ENCODE data around the gene SINHCAF.
"Not testable (repeated sequence)": the region's sequence is repeated elsewhere in the genome, so short reads cannot be mapped to it uniquely, and the experiment has no call there.

Gene SINHCAF

DNA sequence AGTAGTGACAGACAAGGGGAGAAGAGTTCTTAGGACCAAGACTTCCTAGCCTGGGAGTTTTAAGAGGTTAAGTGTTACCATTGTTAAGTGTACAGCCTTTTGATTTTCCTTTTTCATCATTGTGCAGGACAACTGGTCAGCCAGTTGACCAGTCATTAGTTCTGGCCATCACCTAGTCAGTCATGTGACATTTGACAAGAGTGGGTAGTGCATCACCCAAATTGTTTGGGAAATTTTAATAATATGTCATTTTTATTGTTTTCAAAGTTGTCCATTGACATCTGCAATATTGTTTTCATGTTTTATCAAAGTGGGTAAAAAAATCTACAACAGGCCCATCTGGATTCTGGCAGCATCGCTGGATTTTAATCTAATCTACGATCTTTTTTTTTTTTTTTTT, 15.5 kb downstream of the SINHCAF start:
- in situ Hi-C loops (cut with MboI; ENCODE audit: low sequenced_read_pairs), result no loop called here

DNA sequence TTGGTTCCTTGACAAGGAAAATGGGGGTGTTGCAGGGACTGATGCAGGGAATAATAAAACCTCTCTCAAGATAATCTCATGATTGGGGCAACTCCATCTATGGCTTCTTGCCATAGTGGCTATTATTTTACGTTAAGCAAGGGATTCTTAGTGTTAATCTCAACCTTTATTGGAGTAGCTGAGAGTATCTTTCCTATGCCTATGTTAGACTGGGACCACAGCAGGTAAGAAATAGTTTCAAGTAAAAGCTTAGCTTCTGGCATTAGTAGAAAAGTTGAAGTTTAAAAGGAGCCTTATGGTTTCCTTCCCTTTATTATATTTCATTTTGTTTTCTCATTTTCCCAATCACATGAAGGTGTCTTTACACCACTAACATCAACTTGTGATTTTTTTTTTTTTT, 16.7 kb downstream of the SINHCAF start:
- in situ Hi-C loops (cut with MboI; ENCODE audit: low sequenced_read_pairs), result no loop called here

DNA sequence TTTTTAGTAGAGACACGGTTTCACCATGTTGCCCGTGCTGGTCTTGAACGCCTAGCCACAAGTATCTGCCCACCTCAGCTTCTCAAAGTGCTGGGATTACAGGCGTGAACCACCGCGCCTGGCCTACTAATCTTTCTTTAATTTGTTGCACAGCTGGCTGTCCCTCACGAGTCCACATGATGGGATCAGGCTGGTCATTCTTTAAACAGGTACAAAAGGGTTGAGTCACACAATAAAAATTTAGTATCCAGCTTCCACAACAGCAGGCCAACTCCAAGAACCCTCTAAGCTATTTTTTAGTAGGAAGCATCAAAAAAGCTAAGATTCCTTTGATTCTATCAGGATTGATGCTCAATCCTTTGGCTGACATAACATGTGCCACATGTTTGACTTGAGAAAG, 17.8 kb downstream of the SINHCAF start:
- in situ Hi-C loops (cut with MboI; ENCODE audit: low sequenced_read_pairs), result no loop called here

DNA sequence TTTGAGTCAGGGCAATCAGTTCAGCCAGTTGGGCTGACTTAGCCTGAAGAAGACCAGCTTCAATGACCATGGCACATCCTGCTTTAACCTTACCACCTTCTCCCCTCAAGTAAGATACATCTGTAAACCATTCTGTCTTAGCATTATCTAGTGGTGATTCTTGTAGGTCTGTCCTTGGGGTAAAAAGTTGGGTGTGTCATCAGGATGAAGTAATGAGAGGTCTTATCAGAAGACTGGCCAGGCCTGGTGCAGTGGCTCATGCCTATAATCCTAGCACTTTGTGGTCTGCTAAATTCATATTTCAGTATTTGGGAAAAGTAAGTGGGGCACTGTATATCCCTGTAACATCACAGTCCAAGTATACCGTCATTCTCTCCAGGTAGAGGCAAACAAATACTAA, 19.1 kb downstream of the SINHCAF start:
- in situ Hi-C loops (cut with MboI; ENCODE audit: low sequenced_read_pairs), result no loop called here

DNA sequence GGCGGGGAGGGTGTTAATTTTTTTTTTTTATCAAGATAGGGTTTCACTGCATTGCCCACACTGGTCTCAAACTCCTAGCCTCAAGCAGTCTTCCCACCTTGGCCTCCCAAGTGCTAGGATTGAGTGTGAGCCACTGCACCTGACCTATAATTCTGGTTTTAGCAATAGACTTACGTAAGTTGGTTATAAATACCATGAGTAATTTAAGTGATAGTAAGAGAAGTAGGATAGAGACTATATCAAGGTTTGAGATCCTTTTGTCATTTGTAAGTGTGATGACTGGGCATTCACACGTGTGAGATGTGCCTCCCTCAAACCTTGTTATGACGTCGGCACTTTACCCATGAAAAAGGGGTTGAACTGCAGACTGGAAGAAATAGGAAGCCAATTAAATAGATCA, 22.5 kb downstream of the SINHCAF start:
- in situ Hi-C loops (cut with MboI; ENCODE audit: low sequenced_read_pairs), result no loop called here

DNA sequence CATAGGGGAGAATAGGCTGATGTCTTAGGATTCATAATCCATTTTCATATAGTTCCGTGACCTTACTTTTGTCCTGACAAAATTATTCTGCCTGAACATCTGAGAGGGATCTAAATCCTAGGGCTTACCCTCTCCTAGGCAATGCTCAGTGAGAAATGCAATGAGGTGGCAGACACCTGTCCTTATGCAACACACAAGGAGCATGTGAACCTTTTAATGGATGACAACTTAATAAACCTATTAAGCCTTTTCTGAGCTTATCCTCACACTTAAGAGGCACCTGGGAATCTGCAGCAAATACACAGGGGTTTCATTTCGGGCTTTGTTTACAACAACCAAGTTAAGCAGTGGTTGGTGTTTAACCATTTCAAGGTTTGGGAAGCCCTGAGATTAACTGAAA, 24.6 kb downstream of the SINHCAF start:
- in situ Hi-C loops (cut with MboI; ENCODE audit: low sequenced_read_pairs), result no loop called here

DNA sequence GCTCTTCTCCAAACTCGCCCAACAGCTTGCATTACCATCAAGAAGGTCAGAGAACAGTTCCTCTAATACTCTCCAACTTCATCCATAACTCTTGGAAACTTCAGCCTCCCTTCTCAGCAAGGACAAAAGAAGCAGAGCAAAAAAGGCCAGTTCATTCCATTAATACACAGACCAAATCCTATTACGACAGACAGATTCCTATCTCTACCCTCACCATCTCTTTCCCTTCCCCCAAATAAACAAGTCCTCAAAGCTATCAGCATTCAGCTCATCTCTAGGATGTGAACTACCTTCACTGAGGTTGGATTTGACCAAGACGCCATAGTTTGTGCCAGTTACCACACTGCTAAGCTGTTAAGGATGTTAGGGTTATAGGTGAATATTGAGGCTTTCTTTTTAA, 25.2 kb downstream of the SINHCAF start:
- in situ Hi-C loops (cut with MboI; ENCODE audit: low sequenced_read_pairs), result no loop called here

DNA sequence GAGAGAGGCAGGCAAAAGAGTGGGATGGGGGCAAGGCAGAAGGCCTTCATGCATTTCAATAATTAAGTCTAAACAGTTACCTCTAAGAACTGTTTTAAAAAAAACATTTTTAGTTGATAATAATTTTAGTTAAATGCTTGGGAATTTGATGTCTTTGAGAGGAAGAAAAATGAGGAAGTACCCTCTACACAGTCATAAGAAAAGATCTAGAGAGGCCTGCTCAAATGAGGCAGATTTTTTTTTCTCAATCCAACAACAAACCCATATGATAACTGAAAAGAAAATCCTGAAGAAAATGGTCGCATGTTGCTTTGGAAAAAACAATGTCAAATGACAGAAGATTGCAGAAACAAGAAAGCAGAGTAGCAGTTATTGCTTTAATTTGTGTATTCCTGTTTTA, 25.6 kb downstream of the SINHCAF start:
- in situ Hi-C loops (cut with MboI; ENCODE audit: low sequenced_read_pairs), result no loop called here

DNA sequence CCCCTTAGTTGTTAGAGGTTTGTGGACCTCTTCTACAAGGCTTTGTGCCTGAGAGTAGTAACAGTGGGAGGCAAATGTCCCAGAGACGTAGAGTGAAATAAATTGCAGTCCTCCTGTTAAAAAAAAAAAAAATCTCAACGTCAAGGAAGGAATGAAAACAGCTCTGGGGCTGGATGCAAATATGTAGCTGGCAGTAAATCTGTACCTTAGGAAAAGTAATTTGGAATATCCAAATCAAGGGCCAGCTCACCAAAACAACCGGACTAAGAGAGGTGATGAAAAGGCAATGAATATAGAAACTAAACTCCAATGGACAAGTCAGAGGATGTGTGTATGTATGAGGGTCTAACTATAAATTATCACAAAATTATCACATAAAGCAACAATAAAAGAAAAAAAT, 27.0 kb downstream of the SINHCAF start:
- in situ Hi-C loops (cut with MboI; ENCODE audit: low sequenced_read_pairs), result loop anchor here (25.0 kb wide), 1 partner anchor 338 kb away; no protein-coding TSS in a partner anchor

DNA sequence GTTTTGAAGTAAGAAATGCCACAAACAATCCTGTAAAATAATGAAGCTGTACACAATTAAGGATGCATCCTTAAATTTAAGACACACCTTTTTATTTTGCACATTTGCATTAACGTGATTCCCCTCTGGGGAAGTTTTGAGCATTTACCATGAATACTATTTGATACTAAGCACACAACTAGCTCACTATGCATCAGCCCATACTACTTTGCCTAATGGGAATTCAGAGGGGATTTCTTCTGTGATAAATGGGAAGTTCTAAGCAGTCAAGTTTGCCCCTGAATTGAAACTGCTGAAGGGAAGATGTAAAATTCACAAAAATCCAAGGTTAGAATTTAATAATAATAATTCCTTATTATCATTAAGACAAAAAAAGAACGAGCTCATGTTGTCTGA, 27.4 kb downstream of the SINHCAF start:
- in situ Hi-C loops (cut with MboI; ENCODE audit: low sequenced_read_pairs), result loop anchor here (25.0 kb wide), 1 partner anchor 339 kb away; no protein-coding TSS in a partner anchor

DNA sequence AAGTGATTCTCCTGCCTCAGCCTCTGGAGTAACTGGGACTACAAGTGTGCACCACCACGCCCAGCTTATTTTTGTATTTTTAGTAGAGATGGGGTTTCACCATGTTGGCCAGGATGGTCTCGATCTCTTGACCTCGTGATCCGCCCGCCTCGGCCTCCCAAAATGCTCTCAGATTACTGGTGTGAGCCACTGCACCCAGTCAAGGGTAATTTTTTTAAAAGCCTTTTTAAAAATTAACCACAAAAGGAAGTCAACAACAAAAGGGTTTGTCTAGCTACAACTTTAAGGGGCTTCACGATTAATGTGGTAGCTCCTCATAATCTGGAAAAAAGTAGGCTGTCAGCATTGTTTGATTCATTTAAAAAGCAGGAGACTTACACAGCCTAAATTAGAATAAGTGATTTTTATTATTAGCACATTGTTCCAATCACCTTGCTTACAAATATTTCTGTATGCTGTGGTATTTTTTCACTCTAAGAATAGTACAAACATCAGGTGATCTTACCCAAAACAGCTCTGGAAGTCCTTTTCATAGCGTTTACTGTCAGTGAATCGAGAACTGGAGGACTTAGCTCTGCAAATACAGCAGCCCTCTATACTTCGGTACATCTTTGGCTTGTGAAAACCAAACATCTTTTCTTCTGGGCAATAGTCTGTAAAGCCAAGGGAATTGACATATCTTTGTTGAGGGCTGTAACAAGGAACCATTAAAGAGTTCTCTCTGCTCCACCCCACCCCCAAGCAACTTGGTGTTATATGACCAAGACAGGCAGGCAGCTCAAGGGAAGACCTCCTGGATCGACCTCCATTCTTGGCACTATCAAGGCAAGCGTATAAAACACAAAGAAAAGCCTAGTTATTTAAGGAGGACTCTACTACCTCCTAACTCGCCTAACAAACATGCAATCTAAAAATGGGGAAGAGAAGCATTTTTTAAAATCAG, 28.1 kb downstream of the SINHCAF start:
- in situ Hi-C loops (cut with MboI; ENCODE audit: low sequenced_read_pairs), result loop anchor here (25.0 kb wide), 1 partner anchor 339 kb away; no protein-coding TSS in a partner anchor

DNA sequence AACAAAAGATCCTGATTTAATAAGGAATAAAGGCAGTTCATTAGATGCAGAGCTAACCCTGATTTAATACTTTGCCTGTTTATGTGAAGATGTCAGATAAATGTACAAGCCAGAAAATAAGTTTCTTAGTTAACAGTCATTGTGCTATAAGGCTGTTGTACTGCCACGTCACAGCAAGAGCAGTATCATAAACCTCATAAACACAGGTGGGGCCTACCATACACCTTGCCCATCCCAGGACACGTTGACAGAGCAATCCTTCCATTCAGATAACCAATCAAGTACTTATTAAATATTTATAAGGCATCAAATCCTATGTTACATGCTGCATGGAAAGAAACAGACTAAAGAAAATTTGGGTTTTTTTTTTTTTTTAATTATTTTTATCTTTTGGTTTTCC, 36.5 kb downstream of the SINHCAF start:
- in situ Hi-C loops (cut with MboI; ENCODE audit: low sequenced_read_pairs), result loop anchor here (25.0 kb wide), 1 partner anchor 348 kb away; no protein-coding TSS in a partner anchor

DNA sequence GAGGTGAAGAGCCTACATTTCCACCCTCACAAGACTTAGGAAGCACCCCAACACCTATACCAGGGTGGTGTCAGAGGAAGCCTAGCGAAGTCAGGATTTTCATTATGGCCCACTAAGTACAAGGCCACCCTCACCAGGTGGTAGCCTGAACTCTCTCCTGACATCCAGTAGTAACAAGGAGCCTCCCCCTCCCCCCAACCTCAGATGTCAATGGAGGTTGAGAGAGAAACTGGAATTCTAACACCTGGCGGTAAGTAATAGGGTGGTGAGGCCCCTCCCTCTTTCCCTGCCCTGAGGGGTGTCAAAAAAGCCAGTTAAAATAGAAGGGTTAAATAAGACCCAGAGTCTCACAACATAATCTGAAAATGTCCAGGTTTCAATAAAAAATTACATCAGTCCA, 37.6 kb downstream of the SINHCAF start:
- in situ Hi-C loops (cut with MboI; ENCODE audit: low sequenced_read_pairs), result loop anchor here (25.0 kb wide), 1 partner anchor 349 kb away; no protein-coding TSS in a partner anchor

DNA sequence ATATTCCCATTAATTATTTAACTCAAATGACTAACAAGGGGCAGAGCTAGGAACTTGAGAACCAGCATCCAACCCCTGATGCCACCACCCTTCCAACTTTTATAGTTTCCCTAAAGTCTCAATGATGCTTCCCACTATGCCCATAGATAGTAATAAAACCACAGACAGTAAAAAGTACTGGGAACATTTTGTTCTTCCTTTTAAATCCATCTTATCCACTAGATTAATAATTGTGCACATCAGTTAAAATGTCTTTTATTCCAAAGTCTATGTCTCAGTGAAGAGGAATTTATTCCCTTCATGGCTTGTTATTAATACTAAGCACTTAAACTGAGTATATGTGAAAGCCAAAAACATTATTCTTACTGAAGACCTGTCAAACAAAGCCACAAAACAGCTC, 45.8 kb downstream of the SINHCAF start:
- in situ Hi-C loops (cut with MboI; ENCODE audit: low sequenced_read_pairs), result loop anchor here (25.0 kb wide), 1 partner anchor 357 kb away; no protein-coding TSS in a partner anchor

DNA sequence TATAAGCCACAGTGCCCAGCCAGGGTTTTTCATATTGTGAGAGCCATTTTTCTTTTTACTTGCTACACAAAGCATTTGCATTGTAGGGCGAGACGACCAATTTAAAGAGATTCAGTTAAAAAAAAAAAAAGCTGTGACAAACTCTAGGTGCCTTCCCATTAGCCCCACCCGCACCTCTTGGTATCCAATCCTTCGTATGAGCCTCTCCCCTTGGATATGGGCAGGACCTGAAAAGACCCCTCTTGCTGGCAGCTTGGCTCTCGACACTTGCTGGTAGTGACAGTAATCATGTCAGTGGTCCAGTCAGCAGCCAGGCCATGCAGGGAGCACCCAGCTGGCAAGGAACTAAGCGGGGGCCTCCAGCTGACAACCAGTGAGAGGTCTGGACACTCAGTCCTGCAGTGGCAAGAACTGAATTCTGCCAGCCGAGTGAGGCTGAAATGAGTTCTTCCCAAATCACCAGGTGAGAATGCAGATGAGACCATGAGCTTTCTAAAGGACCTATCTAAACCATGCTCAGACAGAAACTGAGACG, 46.5 kb downstream of the SINHCAF start:
- in situ Hi-C loops (cut with MboI; ENCODE audit: low sequenced_read_pairs), result loop anchor here (25.0 kb wide), 1 partner anchor 358 kb away; no protein-coding TSS in a partner anchor

DNA sequence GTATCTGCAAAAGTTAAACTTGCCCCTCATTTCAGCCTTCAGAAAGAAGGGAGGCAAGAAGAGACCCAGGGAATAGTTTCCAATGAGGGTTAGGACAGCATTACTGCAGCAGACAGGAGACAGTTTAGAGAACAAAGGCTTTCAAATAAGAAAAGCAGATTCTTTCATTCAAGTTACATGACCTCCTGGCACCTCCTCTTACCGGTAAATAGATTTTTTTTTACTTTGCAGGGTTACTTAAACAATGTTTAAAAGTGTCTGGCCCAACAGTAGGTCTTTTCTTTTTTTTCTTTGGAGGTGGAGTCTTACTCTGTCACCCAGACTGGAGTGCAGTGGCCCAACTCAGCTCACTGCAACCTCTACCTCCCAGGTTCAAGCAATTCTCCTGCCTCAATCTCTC, 47.1 kb downstream of the SINHCAF start:
- in situ Hi-C loops (cut with MboI; ENCODE audit: low sequenced_read_pairs), result loop anchor here (25.0 kb wide), 1 partner anchor 358 kb away; no protein-coding TSS in a partner anchor

DNA sequence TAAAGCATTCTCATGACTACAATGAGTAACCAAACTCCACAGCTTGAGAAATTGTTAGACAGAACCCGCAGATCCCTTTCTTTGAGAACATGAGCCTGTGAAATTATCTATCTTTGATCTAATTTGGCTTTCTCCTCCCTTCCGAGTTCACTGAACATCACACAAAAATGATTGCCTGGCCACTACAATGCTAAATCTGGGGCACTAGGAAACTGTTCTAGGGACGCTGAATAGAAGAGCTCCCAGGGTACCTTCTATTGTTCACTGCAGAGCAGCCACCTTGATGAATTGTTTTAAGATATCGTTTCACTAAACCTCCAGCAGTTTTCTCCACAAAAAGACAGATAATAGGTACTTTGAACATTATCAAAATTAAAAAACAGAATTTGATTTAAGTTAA, 47.5 kb downstream of the SINHCAF start:
- in situ Hi-C loops (cut with MboI; ENCODE audit: low sequenced_read_pairs), result loop anchor here (25.0 kb wide), 1 partner anchor 359 kb away; no protein-coding TSS in a partner anchor

DNA sequence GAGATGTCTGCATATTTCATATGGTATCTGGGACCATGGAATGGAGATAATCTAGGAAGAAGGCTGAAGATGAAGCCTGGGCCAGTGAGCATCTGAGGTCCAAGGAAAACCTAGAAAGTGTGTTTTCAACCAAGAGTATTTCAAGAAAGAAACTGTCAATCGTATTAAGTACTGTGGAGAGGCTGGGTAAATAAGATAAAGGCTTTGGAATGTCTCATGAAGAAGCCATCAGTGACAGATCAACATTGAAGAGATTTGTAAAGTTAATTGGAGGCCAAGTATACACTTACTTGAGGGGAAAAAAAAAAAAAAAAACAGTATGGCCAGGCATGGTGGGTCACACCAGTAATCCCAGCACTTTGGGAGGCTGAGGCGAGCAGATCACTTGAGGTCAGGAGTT, 48.9 kb downstream of the SINHCAF start:
- in situ Hi-C loops (cut with MboI; ENCODE audit: low sequenced_read_pairs), result loop anchor here (25.0 kb wide), 1 partner anchor 360 kb away; no protein-coding TSS in a partner anchor

DNA sequence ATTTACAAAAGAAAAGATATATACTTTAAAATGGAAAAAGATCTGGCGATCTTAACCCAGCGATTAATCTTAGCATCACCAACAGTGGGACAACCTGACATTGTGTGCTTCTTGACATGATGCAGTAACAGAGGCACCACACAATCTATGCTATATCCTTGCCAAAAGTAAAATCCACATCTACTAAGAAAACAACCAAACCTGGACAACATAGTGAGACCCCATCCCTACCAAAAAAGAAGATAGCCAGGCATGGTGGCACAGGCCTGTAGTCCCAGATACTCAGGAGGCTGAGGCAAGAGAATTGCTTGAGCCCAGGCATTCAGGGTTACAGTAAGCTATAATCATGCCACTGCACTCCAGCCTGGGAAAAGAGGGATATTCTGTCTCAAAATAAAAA, 50.5 kb downstream of the SINHCAF start:
- in situ Hi-C loops (cut with MboI; ENCODE audit: low sequenced_read_pairs), result loop anchor here (25.0 kb wide), 1 partner anchor 362 kb away; no protein-coding TSS in a partner anchor

DNA sequence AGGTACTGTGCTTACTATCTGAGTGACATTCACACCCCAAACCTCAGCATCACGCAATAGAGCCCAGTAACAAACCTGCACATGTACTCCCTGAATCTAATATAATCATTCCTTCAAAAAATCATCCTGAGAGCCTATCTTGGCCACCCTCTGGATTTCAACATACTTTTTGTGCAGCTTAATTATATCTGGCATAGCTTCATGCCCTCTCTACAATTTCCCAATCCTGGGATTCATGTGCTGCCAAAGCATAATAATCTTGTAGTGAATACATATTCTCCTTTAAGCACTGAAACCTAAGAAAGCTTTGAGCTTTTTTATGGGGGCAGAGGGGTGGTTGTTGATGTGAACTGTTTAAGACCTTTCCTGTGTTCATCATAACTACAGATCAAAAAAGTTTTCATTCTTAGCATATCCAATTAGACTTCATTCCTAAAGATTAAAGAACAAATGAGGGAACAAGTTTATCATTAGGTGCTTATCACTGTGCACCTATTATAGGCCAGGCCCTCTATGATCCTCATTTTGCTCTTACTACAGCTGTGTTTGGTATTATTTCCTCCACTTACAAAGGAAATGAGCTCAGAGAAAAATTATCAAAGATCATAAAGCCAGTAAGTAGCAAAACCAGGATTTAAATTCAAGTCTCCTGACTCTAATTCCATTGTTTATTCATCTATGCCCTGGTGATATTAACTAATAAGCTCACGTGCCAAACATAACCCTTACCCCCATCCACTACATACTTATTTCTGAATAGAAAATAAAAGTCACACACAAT, 51.2 kb downstream of the SINHCAF start:
- in situ Hi-C loops (cut with MboI; ENCODE audit: low sequenced_read_pairs), result loop anchor here (25.0 kb wide), 1 partner anchor 363 kb away; no protein-coding TSS in a partner anchor

DNA sequence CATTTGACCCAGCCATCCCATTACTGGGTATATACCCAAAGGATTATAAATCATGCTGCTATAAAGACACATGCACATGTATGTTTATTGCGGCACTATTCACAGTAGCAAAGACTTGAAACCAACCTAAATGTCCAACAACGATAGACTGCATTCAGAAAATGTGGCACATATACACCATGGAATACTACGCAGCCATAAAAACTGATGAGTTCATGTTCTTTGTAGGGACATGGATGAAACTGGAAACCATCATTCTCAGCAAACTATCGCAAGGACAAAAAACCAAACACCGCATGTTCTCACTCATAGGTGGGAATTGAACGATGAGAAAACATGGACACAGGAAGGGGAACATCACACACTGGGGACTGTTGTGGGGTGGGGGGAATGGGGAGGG, 52.2 kb downstream of the SINHCAF start:
- in situ Hi-C loops (cut with MboI; ENCODE audit: low sequenced_read_pairs), result not testable (repeated sequence)
